GM21619 (cell line): ENCODE measurements around the gene TMCO6.
"Not testable (repeated sequence)": the region's sequence is repeated elsewhere in the genome, so short reads cannot be mapped to it uniquely, and the experiment has no call there.

Experiments
- ATAC-seq: cut with Tn5 transposase; IDR thresholded peaks from one replicate; pipeline ENCODE4 v1.9.1; 2021; ENCODE audit not compliant: unreplicated experiment

Gene TMCO6

GRCh38 chr5:140639148-140639981 is at the start of gene TMCO6:
TMCO6 (plus strand) TSS chr5:140639451; CDS start chr5:140639528, 77 bp downstream.
- ATAC-seq: peak; percentile 91

DNA sequence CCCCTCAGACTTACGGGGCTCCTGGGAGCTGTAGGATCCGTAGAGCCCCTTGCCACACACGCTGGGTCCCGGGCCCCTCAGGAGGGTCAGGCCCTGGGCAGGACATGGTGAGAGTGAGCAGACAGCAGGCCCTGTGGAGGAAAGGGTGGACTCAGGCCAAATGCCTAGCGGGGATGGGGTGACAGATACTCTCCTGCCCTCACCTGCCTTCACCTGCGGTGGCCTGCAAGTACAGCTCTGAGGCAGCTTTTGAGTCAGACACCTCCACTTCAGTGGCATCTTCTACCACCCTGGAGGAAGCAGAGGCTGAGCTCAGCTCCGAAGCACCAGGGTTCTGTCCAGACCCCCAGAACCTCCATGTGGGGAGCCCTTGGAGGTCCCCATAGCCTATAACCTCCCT is 48.4 kb upstream of the TMCO6 start:
- ATAC-seq: no peak

- ATAC-seq: no peak
Observed at GRCh38 chr5:140591747-140592372, 47.4 kb upstream of the TMCO6 start.

GRCh38 chr5:140593070-140593469 is 46.2 kb upstream of the TMCO6 start:
- not testable (repeated sequence) for ATAC-seq

DNA sequence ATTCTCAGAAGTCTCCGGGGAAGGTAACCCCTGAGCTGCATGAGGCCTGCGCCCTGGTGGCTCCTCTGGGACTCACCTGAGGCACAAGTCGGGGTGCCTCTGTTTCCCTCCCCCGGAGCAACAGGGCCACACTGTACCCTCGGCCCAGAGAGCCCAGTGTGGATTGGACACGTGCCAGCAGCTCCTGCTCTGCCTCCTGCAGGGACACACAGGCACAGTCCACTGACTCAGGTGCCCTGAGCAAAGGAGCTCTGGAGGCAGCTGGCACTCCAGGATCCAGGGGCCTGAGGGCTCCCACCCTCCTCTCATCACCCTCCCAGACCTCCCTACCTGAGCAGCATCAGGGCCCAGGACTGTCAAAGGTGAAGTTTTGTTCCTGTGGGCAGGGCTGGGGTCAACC is 45.1 kb upstream of the TMCO6 start:
- ATAC-seq: no peak

- ATAC-seq: no peak
Observed at GRCh38 chr5:140595538-140596300, 43.5 kb upstream of the TMCO6 start.

- no peak for ATAC-seq
Observed at GRCh38 chr5:140596321-140596741, 42.9 kb upstream of the TMCO6 start.

- no peak for ATAC-seq
Observed at GRCh38 chr5:140598836-140599235, 40.4 kb upstream of the TMCO6 start.

- ATAC-seq: no peak
Observed at GRCh38 chr5:140600096-140600495, 39.2 kb upstream of the TMCO6 start.

- no peak for ATAC-seq
Observed at GRCh38 chr5:140602147-140602546, 37.1 kb upstream of the TMCO6 start.

DNA sequence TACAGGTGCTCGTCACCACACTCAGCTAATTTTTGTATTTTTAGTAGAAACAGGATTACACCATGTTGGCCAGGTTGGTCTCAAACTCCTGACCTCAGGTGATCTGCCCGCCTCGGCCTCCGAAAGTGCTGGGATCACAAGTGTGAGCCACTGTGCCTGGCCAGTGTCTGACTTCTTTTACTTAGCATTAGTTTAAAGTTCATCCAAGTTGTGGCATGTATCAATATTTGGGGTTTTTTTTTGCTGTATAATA is 35.9 kb upstream of the TMCO6 start:
- not testable (repeated sequence) for ATAC-seq

DNA sequence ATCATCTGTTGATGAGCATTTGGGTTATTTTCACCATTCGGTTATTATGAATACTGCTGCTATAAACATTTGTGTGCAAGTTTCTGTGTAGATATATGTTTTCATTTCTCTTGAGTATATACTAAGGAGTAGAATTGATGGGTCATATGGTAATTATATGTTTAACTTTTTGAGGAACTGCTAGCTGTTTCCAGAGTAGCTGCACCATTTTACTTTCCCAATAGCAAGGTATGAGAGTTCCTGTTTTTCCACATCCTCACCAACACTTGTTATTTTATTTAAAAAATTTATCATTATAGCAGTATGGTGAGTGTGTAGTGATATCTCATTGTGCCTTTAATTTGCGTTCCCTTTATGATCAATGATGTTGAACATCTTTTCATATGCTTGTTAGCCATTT is 35.5 kb upstream of the TMCO6 start:
- ATAC-seq: no peak

- no peak for ATAC-seq
Observed at GRCh38 chr5:140605879-140606278, 33.4 kb upstream of the TMCO6 start.

DNA sequence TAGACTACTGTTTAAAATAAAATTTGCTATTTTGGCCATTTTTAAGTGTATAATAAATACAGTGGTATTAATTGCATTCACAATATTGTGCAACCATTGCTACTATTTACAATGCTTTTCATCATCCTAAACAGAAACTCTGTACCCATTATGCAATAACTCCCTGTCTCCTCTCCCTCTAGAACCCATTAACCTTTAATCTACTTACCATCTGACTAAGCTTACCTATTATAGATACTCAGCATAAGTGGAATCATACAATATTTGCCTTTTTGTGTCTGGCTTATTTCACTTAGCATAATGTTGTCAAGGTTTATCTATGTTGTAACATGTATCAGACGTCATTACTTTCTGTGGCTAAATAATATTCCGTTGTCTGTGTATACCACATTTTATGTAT is 32.2 kb upstream of the TMCO6 start:
- no peak for ATAC-seq

GRCh38 chr5:140608722-140609121 is 30.5 kb upstream of the TMCO6 start:
- no peak for ATAC-seq

GRCh38 chr5:140609126-140609525 is 30.1 kb upstream of the TMCO6 start:
- ATAC-seq: no peak

- ATAC-seq: no peak
Observed at GRCh38 chr5:140611020-140611521, 28.2 kb upstream of the TMCO6 start.

DNA sequence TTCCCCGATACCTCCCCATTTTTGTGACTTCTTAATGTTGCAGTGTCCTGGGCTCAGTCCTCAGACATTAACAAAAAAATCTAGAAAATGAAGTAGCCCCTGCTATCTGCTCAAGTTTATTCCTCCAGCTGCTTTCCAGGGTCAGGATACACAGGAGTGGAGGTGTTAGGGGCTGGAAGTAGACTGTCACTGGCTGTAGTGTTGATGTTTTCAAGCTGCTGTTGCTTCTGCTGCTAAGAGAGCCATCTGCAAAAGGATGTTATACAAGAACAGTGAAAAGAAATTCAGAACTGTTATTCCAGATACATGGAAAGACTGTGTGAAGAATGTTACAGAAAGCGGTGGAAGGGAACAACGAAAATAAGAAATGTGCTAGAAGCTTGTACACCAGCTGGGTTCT is 16.9 kb upstream of the TMCO6 start:
- ATAC-seq: no peak

DNA sequence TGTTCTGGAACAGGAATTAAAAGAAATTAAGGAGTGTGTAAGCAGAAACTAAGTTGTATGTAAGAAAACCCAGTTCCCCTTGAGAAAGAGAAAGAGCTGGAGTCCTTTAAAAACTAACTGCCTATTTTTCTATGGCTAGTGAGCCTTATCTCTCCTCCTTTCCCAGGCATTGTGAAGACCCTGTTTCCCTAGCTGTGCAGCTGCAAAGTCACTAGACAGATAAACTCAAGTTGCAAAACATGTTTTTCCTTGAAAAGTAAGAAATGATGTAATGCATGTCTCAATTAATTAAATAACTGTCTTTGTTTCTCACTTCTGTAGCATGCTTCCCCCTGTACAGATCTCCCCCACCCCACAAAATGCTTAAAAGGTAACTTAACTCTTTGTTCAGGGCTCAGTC is 16.2 kb upstream of the TMCO6 start:
- ATAC-seq: not testable (repeated sequence)

DNA sequence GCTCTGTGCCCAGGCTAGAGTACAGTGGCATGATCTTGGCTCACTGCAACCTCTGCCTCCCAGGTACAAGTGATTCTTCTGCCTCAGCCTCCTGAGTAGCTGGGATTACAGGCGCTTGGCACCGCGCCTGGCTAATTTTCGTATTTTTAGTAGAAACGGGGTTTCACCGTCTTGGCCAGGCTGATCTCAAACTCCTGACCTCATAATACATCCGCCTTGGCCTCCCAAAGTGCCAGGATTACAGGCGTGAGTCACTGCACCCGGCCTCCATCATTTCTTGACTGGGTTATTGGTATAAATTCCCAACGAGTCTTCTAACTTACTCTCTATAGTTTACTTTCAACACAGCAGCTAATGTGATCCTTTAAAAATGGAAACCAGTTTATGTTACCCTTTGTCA is 14.4 kb upstream of the TMCO6 start:
- not testable (repeated sequence) for ATAC-seq

- ATAC-seq: no peak
Observed at GRCh38 chr5:140627972-140628371, 11.3 kb upstream of the TMCO6 start.

DNA sequence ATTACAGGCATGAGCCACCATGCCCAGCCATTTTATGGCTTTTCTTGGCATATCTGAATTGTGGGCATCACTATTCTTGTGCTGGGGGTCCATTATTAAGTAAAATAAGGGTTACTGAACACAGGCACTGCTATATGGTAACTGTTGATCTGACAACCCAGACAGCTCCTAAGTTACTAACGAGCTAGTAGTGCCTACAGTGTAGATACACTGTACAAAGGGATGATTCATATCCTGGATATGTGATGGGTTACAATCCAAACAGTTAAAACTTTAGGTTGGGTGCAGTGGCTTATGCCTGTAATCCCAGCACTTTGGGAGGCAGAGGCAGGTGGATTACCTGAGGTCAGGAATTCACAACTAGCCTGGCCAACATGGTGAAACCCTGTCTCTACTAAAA is 10.5 kb upstream of the TMCO6 start:
- no peak for ATAC-seq
